Esophagus muscularis mucosa (tissue), 4 donors: ENCODE data around the gene BRF1.

Experiments
- CTCF ChIP-seq, 3 experiments: fragments of 200-600 bp in 2 of 3; fragments of 450-650 bp in 1 of 3; sonication (generic) in 2 of 3; IDR thresholded peaks; one replicate each; pipeline ENCODE4 v1.5.1; 2017 to 2019; ENCODE audit warnings: antibody characterized with exemption in 3 of 3, mild to moderate bottlenecking in 2 of 3, moderate library complexity in 1 of 3
- EP300 ChIP-seq: sonication (generic); formaldehyde crosslinking; IDR thresholded peaks from one replicate; pipeline ENCODE4 v1.6.1; 2017; ENCODE audit warnings: antibody characterized with exemption
- POLR2A ChIP-seq: fragments of 450-650 bp; IDR thresholded peaks from one replicate; pipeline ENCODE4 v1.6.1; 2017; ENCODE audit warnings: antibody characterized with exemption, moderate library complexity, mild to moderate bottlenecking, low read depth
- POLR2AphosphoS5 ChIP-seq, 2 donors: sonication (generic); formaldehyde crosslinking; IDR thresholded peaks; one replicate each; pipeline ENCODE4 v1.6.1; 2017; ENCODE audit warnings: antibody characterized with exemption in 2 of 2

- TF ChIP-seq POLR2AphosphoS5 (IDR thresholded peaks at IDR 0.05) (no peak), CTCF (IDR thresholded peaks at IDR 0.05) (no peak), POLR2A (no peak), EP300 (no peak)
Measured at GRCh38 chr14:105179191-105179590, 121.6 kb downstream of the BRF1 start.
